Sigmoid colon (tissue), 4 donors: Measurements from ENCODE around the gene DDIT3.

Source experiments
- EP300 ChIP-seq, 4 donors: sonication (generic); formaldehyde crosslinking; IDR thresholded peaks; one replicate each; pipeline ENCODE4 v1.6.1; 2017; ENCODE audit warnings: antibody characterized with exemption in 4 of 4
- POLR2A ChIP-seq, 2 donors: fragments of 450-650 bp; IDR thresholded peaks; one replicate each; pipeline ENCODE4 v1.6.1; 2016; ENCODE audit warnings: antibody characterized with exemption in 2 of 2, mild to moderate bottlenecking in 2 of 2, moderate library complexity in 2 of 2
- POLR2AphosphoS5 ChIP-seq, 4 donors: sonication (generic); formaldehyde crosslinking; IDR thresholded peaks; one replicate each; pipeline ENCODE4 v1.6.1; 2017; ENCODE audit warnings: antibody characterized with exemption in 4 of 4
- TF ChIP-seq, protein P1 (sequence below), 4 experiments: fragments of 450-650 bp in 3 of 4; fragments of 200-600 bp in 1 of 4; IDR thresholded peaks; one replicate each; pipeline ENCODE4 v1.5.1; 2016 to 2019; ENCODE audit warnings: antibody characterized with exemption in 4 of 4, mild to moderate bottlenecking in 3 of 4, moderate library complexity in 2 of 4

DNA sequence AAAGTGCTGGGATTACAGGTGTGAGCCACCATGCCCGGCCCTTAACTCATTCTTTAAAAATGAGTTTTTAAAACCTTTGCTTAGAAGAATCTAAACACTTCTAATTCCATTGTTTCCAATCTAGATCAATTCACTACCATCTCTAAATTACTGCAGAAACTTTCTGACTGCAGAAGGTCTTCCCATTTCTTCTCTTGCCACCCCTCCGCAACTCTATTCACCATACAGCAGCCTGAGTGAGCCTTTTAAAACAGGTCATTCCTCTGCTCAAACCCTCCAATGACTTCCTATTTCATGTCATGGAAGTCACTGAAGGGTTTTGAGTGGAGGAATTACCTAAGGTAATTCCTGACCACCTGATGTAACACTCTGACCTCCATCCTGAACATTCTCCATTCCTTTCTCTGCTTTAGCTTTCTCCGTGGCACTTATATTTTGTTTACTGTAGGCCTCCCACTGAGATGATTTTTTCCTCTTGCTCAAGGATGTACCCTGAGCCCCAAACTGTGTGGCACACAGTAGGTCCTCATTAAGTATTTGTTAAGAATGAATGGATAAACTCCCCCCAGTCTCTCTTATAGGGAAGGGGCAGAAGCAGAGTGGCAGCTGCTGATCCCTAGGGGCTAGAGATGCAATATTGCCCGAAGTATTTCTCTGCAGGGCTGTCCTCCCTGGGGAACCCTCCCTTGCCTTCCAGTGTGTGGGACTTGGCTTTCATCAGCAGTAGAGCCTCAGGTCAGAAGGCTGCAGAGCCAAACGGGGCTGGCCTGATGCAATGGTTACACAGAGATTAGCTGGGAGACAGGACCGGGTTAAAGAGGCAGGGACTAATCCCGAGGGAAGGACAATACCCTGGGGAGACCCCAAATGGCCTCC, 1.2 kb downstream of the DDIT3 start:
- TF ChIP-seq POLR2A (IDR thresholded peaks at IDR 0.05) = no peak
- no peak for TF ChIP-seq POLR2AphosphoS5 (IDR thresholded peaks at IDR 0.05)
- TF ChIP-seq, protein P1, sequence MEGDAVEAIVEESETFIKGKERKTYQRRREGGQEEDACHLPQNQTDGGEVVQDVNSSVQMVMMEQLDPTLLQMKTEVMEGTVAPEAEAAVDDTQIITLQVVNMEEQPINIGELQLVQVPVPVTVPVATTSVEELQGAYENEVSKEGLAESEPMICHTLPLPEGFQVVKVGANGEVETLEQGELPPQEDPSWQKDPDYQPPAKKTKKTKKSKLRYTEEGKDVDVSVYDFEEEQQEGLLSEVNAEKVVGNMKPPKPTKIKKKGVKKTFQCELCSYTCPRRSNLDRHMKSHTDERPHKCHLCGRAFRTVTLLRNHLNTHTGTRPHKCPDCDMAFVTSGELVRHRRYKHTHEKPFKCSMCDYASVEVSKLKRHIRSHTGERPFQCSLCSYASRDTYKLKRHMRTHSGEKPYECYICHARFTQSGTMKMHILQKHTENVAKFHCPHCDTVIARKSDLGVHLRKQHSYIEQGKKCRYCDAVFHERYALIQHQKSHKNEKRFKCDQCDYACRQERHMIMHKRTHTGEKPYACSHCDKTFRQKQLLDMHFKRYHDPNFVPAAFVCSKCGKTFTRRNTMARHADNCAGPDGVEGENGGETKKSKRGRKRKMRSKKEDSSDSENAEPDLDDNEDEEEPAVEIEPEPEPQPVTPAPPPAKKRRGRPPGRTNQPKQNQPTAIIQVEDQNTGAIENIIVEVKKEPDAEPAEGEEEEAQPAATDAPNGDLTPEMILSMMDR (IDR thresholded peaks at IDR 0.05) = no peak
- no peak for TF ChIP-seq EP300 (IDR thresholded peaks at IDR 0.05)
